ENCODE data around the gene RAB11FIP4.

Gene RAB11FIP4

GRCh38 chr17:31533546-31534155 lies 142.2 kb downstream of the RAB11FIP4 start:
- H2AFZ ChIP-seq = no peak overlapping the region
- H3K4me3 ChIP-seq (ENCODE audit: low read depth, low read length) = no peak overlapping the region
- no peaks in the 10 kb centered on the region for H3K79me2 ChIP-seq
- H3K27me3 ChIP-seq (ENCODE audit: control insufficient read depth, insufficient read depth, low read length) = no peaks in the 10 kb centered on the region
- no peak overlapping the region for H3K4me2 ChIP-seq (ENCODE audit: low read length)
- no peak overlapping the region for H3K9ac ChIP-seq
- H3K36me3 ChIP-seq (ENCODE audit: control insufficient read depth, insufficient read depth, low read length) = no peaks in the 10 kb centered on the region
- H3K4me1 ChIP-seq = no peaks in the 10 kb centered on the region
- no peak overlapping the region for H3K27ac ChIP-seq
- TF ChIP-seq, protein P1, sequence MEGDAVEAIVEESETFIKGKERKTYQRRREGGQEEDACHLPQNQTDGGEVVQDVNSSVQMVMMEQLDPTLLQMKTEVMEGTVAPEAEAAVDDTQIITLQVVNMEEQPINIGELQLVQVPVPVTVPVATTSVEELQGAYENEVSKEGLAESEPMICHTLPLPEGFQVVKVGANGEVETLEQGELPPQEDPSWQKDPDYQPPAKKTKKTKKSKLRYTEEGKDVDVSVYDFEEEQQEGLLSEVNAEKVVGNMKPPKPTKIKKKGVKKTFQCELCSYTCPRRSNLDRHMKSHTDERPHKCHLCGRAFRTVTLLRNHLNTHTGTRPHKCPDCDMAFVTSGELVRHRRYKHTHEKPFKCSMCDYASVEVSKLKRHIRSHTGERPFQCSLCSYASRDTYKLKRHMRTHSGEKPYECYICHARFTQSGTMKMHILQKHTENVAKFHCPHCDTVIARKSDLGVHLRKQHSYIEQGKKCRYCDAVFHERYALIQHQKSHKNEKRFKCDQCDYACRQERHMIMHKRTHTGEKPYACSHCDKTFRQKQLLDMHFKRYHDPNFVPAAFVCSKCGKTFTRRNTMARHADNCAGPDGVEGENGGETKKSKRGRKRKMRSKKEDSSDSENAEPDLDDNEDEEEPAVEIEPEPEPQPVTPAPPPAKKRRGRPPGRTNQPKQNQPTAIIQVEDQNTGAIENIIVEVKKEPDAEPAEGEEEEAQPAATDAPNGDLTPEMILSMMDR (IDR thresholded peaks at IDR 0.05) = no peak
- no peaks in the 10 kb centered on the region for H3K9me3 ChIP-seq (ENCODE audit: control insufficient read depth, low read length)

DNA sequence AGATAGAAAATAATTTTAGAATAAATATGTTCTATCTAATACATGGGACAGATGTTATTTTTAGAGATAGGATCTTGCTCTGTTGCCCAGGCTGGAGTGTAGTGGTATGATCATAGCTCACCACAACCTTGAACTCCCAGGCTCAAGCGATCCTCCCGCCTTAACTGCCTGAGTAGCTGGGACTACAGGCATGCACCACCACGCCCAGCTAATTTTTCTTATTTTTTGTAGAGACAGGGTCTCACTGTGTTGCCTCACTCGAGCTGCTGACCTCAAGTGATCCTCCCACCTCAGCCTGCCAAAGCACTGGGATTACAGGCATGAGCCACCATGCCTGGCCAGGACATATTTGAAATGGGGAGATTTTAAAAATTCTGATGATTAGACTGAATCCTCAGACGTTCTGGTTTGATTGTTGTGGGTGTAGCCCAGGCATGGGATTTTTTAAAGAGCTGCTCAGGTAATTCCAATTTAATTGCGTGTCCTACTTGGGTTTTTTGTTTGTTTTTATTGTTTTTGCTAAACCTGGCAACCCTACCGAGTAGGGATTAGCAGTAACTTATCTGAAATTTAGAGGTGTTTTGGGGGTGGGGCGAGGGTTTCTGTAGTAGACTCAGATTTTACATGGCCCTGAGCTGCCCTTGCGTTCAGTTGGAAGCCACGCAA lies 142.9 kb downstream of the RAB11FIP4 start:
- H2AFZ ChIP-seq = no peak overlapping the region
- no peaks in the 10 kb centered on the region for H3K4me1 ChIP-seq

GRCh38 chr17:31535581-31535981 lies 144.1 kb downstream of the RAB11FIP4 start:
- H3K27me3 ChIP-seq (ENCODE audit: control insufficient read depth, insufficient read depth, low read length) = no peaks in the 10 kb centered on the region
- no peak overlapping the region for H3K4me2 ChIP-seq (ENCODE audit: low read length)
- TF ChIP-seq, protein P1 (IDR thresholded peaks at IDR 0.05) = no peak
- H3K4me3 ChIP-seq (ENCODE audit: low read depth, low read length) = no peak overlapping the region
- H3K79me2 ChIP-seq = no peaks in the 10 kb centered on the region
- H3K4me1 ChIP-seq = no peaks in the 10 kb centered on the region
- no peak overlapping the region for H3K9ac ChIP-seq
- no peak overlapping the region for H3K27ac ChIP-seq
- H3K36me3 ChIP-seq (ENCODE audit: control insufficient read depth, insufficient read depth, low read length) = no peaks in the 10 kb centered on the region
- no peak overlapping the region for H2AFZ ChIP-seq
- H3K9me3 ChIP-seq (ENCODE audit: control insufficient read depth, low read length) = no peaks in the 10 kb centered on the region

More for the DNA sequence above, 142.9 kb downstream of the RAB11FIP4 start:
- H3K9me3 ChIP-seq (ENCODE audit: control insufficient read depth, low read length) = no peaks in the 10 kb centered on the region
- H3K27ac ChIP-seq = no peak overlapping the region
- TF ChIP-seq, protein P1 (IDR thresholded peaks at IDR 0.05) = no peak
- H3K4me3 ChIP-seq (ENCODE audit: low read depth, low read length) = no peak overlapping the region
- H3K9ac ChIP-seq = no peak overlapping the region
- no peak overlapping the region for H3K4me2 ChIP-seq (ENCODE audit: low read length)
- no peaks in the 10 kb centered on the region for H3K36me3 ChIP-seq (ENCODE audit: control insufficient read depth, insufficient read depth, low read length)
- H3K27me3 ChIP-seq (ENCODE audit: control insufficient read depth, insufficient read depth, low read length) = no peaks in the 10 kb centered on the region
- H3K79me2 ChIP-seq = no peaks in the 10 kb centered on the region

- Histone ChIP-seq H3K4me1 (no peaks in the 10 kb centered on the region), H3K9me3 (ENCODE audit: control insufficient read depth, low read length) (no peaks in the 10 kb centered on the region), H3K79me2 (no peaks in the 10 kb centered on the region), H3K4me3 (ENCODE audit: low read depth, low read length) (no peak overlapping the region), H3K27me3 (ENCODE audit: control insufficient read depth, insufficient read depth, low read length) (no peaks in the 10 kb centered on the region), H2AFZ (no peak overlapping the region), H3K27ac (no peak overlapping the region), H3K4me2 (ENCODE audit: low read length) (no peak overlapping the region), H3K9ac (no peak overlapping the region), H3K36me3 (ENCODE audit: control insufficient read depth, insufficient read depth, low read length) (no peaks in the 10 kb centered on the region)
- TF ChIP-seq, protein P1 (IDR thresholded peaks at IDR 0.05) = no peak
These were observed 145.0 kb downstream of the RAB11FIP4 start for GRCh38 chr17:31536451-31536850.
